H1 (cell line): ENCODE results near the gene TSHR. TPM values are rescaled to one million over a fixed set of nuclear protein-coding genes. Genes with fewer than 3 reads are reported as not detected.

Experiments used
- CTCF ChIA-PET: fragments of 300-600 bp; sonication (Branson Sonifier 250); formaldehyde crosslinking; loops from one replicate; lab custom pipeline; 2021; ENCODE audit not compliant: partially characterized antibody; lab: Charles Lee
- POLR2A ChIA-PET: fragments of 300-600 bp; sonication (Branson Sonifier 250); formaldehyde crosslinking; loops from one replicate; lab custom pipeline; 2021; ENCODE audit warnings: inconsistent platforms; ENCODE audit not compliant: partially characterized antibody; lab: Charles Lee
- DNase-seq, 2 experiments: peaks; one replicate each; pipeline versions ENCODE4 v3.0.0 to v3.0.0-alpha.2; 2010 to 2022; ENCODE audit warnings: low spot score in 2 of 2, low read depth in 1 of 2, mixed read lengths in 1 of 2
- FAIRE-seq: peaks from 2 replicates; lab custom pipeline; 2011; peaks lifted over from hg19 to GRCh38; lab: Jason Lieb, UNC
- H2AFZ ChIP-seq: 2 replicates; pipeline ENCODE4 v1.8.1; 2012; ENCODE audit warnings: low read length, inconsistent platforms
- H2AK5ac ChIP-seq: 2 replicates; pipeline ENCODE4 v1.6.1; 2013; ENCODE audit warnings: low read depth, low read length
- H2BK120ac ChIP-seq: replicated peaks from 2 replicates; pipeline ENCODE3; 2013; ENCODE audit warnings: low read depth, low read length, inconsistent platforms
- H2BK12ac ChIP-seq: 2 replicates; pipeline ENCODE4 v1.6.1; 2013; ENCODE audit warnings: low read depth, low read length
- H2BK15ac ChIP-seq: 2 replicates; pipeline ENCODE4 v1.6.1; 2013; ENCODE audit warnings: low read length
- H2BK20ac ChIP-seq: 2 replicates; pipeline ENCODE4 v1.6.1; 2013; ENCODE audit warnings: low read length
- H2BK5ac ChIP-seq: 2 replicates; pipeline ENCODE4 v1.6.1; 2013; ENCODE audit warnings: low read depth, low read length
- H3K14ac ChIP-seq: 2 replicates; pipeline ENCODE4 v1.6.1; 2013; ENCODE audit warnings: inconsistent platforms; ENCODE audit not compliant: insufficient read length
- H3K18ac ChIP-seq: 2 replicates; pipeline ENCODE4 v1.6.1; 2013; ENCODE audit warnings: low read length; ENCODE audit errors: extremely low read depth
- H3K23ac ChIP-seq: 2 replicates; pipeline ENCODE4 v1.6.1; 2013; ENCODE audit warnings: inconsistent platforms; ENCODE audit not compliant: insufficient read length
- H3K23me2 ChIP-seq: 2 replicates; pipeline ENCODE4 v1.6.1; 2013; ENCODE audit warnings: low read depth, low read length
- H3K27ac ChIP-seq: 2 replicates; pipeline ENCODE4 v1.6.1; 2011; ENCODE audit warnings: low read depth, low read length, inconsistent platforms
- H3K27me3 ChIP-seq, 4 experiments: replicated peaks in 1 of 4; 1 replicate in 1 of 4; 2 replicates in 3 of 4; pipeline versions ENCODE4 v1.6.1 to v1.8.1; 2011 to 2013; ENCODE audit warnings: low read length in 3 of 4, mild to moderate bottlenecking in 3 of 4, inconsistent platforms in 2 of 4, mixed read lengths in 2 of 4, moderate library complexity in 1 of 4; ENCODE audit not compliant: control insufficient read depth in 3 of 4, insufficient read depth in 3 of 4; ENCODE audit errors: extremely low read depth in 1 of 4
- H3K36me3 ChIP-seq, 4 experiments: 2 replicates each; pipeline versions ENCODE4 v1.6.1 to v1.8.1; 2011 to 2013; ENCODE audit warnings: mild to moderate bottlenecking in 4 of 4, low read length in 3 of 4, moderate library complexity in 2 of 4, control low read depth in 1 of 4, inconsistent platforms in 1 of 4; ENCODE audit not compliant: insufficient read depth in 4 of 4, control insufficient read depth in 2 of 4
- H3K4ac ChIP-seq: replicated peaks from 2 replicates; pipeline ENCODE3; 2013; ENCODE audit warnings: low read length, low read depth, mixed read lengths, inconsistent platforms; ENCODE audit not compliant: insufficient read length
- H3K4me1 ChIP-seq, 4 experiments: replicated peaks in 1 of 4; 1 replicate in 1 of 4; 2 replicates in 3 of 4; pipeline versions ENCODE4 v1.6.1 to v1.8.1; 2011 to 2013; ENCODE audit warnings: low read length in 3 of 4, inconsistent platforms in 2 of 4, mixed read lengths in 1 of 4; ENCODE audit not compliant: insufficient read depth in 4 of 4, control insufficient read depth in 3 of 4
- H3K4me2 ChIP-seq, 2 experiments: 2 replicates each; pipeline versions ENCODE4 v1.6.1 to v1.8.1; 2011 to 2013; ENCODE audit warnings: low read depth in 2 of 2, low read length in 2 of 2, control low read depth in 1 of 2, inconsistent platforms in 1 of 2, mild to moderate bottlenecking in 1 of 2; ENCODE audit not compliant: insufficient read depth in 1 of 2
- H3K4me3 ChIP-seq, 4 experiments: fragments of 200-600, 300-600 bp in 1 of 4; sonication (generic), shearing (Covaris generic), sonication (Bioruptor Twin) in 1 of 4; 2 replicates each; pipeline versions ENCODE4 v1.5.1 to v1.8.1; 2011 to 2016; ENCODE audit warnings: low read length in 4 of 4, low read depth in 3 of 4, control low read depth in 2 of 4, inconsistent platforms in 2 of 4, mild to moderate bottlenecking in 2 of 4, mixed read lengths in 1 of 4, moderate library complexity in 1 of 4; ENCODE audit not compliant: insufficient read depth in 2 of 4; ENCODE audit errors: extremely low read depth in 1 of 4
- H3K56ac ChIP-seq: replicated peaks from 2 replicates; pipeline ENCODE3; 2013; ENCODE audit warnings: low read depth, mild to moderate bottlenecking, mixed read lengths, low read length, inconsistent platforms; ENCODE audit not compliant: insufficient read length
- H3K79me1 ChIP-seq: 2 replicates; pipeline ENCODE4 v1.6.1; 2013; ENCODE audit warnings: low read depth, low read length, control low read depth
- H3K79me2 ChIP-seq, 2 experiments: 2 replicates each; pipeline versions ENCODE4 v1.6.1 to v1.8.1; 2012 to 2013; ENCODE audit warnings: low read length in 2 of 2, mild to moderate bottlenecking in 2 of 2, inconsistent platforms in 1 of 2; ENCODE audit not compliant: insufficient read depth in 2 of 2, control insufficient read depth in 1 of 2
- H3K9ac ChIP-seq, 4 experiments: replicated peaks in 1 of 4; 1 replicate in 1 of 4; 2 replicates in 3 of 4; pipeline versions ENCODE4 v1.6.1 to v1.8.1; 2011 to 2013; ENCODE audit warnings: low read depth in 3 of 4, low read length in 3 of 4, control low read depth in 2 of 4, mild to moderate bottlenecking in 2 of 4, moderate library complexity in 2 of 4, inconsistent platforms in 1 of 4; ENCODE audit errors: extremely low read depth in 1 of 4
- H3K9me3 ChIP-seq, 2 experiments: 2 replicates each; pipeline versions ENCODE4 v1.6.1 to v1.8.1; 2012 to 2013; ENCODE audit warnings: mild to moderate bottlenecking in 2 of 2, moderate library complexity in 2 of 2, control low read depth in 1 of 2, inconsistent platforms in 1 of 2, low read depth in 1 of 2, low read length in 1 of 2, mixed read lengths in 1 of 2; ENCODE audit not compliant: insufficient read depth in 2 of 2
- H4K20me1 ChIP-seq, 2 experiments: replicated peaks in 1 of 2; 2 replicates each; pipeline versions ENCODE3 to v1.8.1; 2011 to 2013; ENCODE audit warnings: inconsistent platforms in 2 of 2, low read length in 2 of 2, mild to moderate bottlenecking in 1 of 2; ENCODE audit not compliant: insufficient read depth in 2 of 2, control insufficient read depth in 1 of 2
- H4K5ac ChIP-seq: 2 replicates; pipeline ENCODE4 v1.6.1; 2013; ENCODE audit warnings: low read length, low read depth, mixed read lengths, inconsistent platforms; ENCODE audit not compliant: insufficient read length
- H4K8ac ChIP-seq: 2 replicates; pipeline ENCODE4 v1.8.0; 2013; ENCODE audit warnings: mild to moderate bottlenecking, moderate library complexity, low read length, inconsistent platforms; ENCODE audit not compliant: insufficient read depth; ENCODE audit errors: extremely low read depth
- H4K91ac ChIP-seq: replicated peaks from 2 replicates; pipeline ENCODE3; 2013; ENCODE audit warnings: low read length, mixed read lengths, inconsistent platforms; ENCODE audit not compliant: insufficient read length
- BCL11A ChIP-seq, 2 experiments: IDR thresholded peaks; one replicate each; pipeline ENCODE4 v1.6.1; 2011; ENCODE audit warnings: low read depth in 2 of 2, low read length in 2 of 2, mild to moderate bottlenecking in 2 of 2
- BRCA1 ChIP-seq: IDR thresholded peaks from 2 replicates; pipeline ENCODE4 v1.6.1; 2012; ENCODE audit warnings: low read depth, low read length, improper control_type of control experiment
- CEBPB ChIP-seq: IDR thresholded peaks from 2 replicates; pipeline ENCODE4 v1.6.1; 2012; ENCODE audit warnings: low read depth, low read length
- CTBP2 ChIP-seq: IDR thresholded peaks from 2 replicates; pipeline ENCODE4 v1.7.0; 2011; ENCODE audit warnings: borderline replicate concordance, mild to moderate bottlenecking, moderate library complexity, mixed read lengths, low read length; ENCODE audit not compliant: insufficient read depth, insufficient read length
- CTCF ChIP-seq, 3 experiments: IDR thresholded peaks; 1 replicate in 2 of 3; 2 replicates in 1 of 3; pipeline versions ENCODE4 v1.5.1 to v1.6.1; 2011; ENCODE audit warnings: low read length in 3 of 3, mild to moderate bottlenecking in 3 of 3, inconsistent platforms in 2 of 3, low read depth in 1 of 3, moderate library complexity in 1 of 3; ENCODE audit not compliant: insufficient read depth in 1 of 3; ENCODE audit errors: control extremely low read depth in 1 of 3
- FOSL1 ChIP-seq: IDR thresholded peaks from 2 replicates; pipeline ENCODE4 v1.6.1; 2011; ENCODE audit warnings: mild to moderate bottlenecking, low read depth, low read length, moderate library complexity; ENCODE audit not compliant: insufficient read depth
- GTF2F1 ChIP-seq: IDR thresholded peaks from 2 replicates; pipeline ENCODE4 v1.6.1; 2012; ENCODE audit warnings: low read depth, low read length, improper control_type of control experiment, borderline replicate concordance
- SIRT6 ChIP-seq: IDR thresholded peaks from one replicate; pipeline ENCODE4 v1.7.1; 2012; ENCODE audit warnings: low read length, inconsistent platforms
- SIX5 ChIP-seq: IDR thresholded peaks from 2 replicates; pipeline ENCODE4 v1.6.1; 2011; ENCODE audit warnings: mild to moderate bottlenecking, low read depth, low read length
- SUZ12 ChIP-seq: fragments of 200-600 bp; sonication (generic); IDR thresholded peaks from 2 replicates; pipeline ENCODE4 v1.6.1; 2012; ENCODE audit warnings: mild to moderate bottlenecking, inconsistent platforms, low read length, moderate library complexity, mixed read lengths
- TAF7 ChIP-seq: optimal IDR thresholded peaks from 2 replicates; pipeline ENCODE3; 2011; ENCODE audit warnings: low read depth, mild to moderate bottlenecking, inconsistent platforms, low read length, moderate library complexity, borderline replicate concordance
- ZNF274 ChIP-seq: IDR thresholded peaks from 2 replicates; pipeline ENCODE4 v1.7.0; 2012; ENCODE audit warnings: low read length, borderline replicate concordance; ENCODE audit errors: extremely low read depth
- WGBS, 2 experiments: shearing (Covaris generic) in 1 of 2; methylation state at CpG; one replicate each; pipeline versions ENCODE4 v1.1.6 to v1.1.7; 2013 to 2015; ENCODE audit warnings: low lambda C conversion rate in 2 of 2, mixed read lengths in 2 of 2, inconsistent platforms in 1 of 2, low coverage in 1 of 2, missing lambda C conversion rate in 1 of 2; ENCODE audit not compliant: insufficient replicate concordance in 2 of 2, insufficient coverage in 1 of 2, insufficient read length in 1 of 2; ENCODE audit errors: extremely low coverage in 1 of 2, missing lambda C conversion rate in 1 of 2; 5-methylcytosine and 5-hydroxymethylcytosine counted together
- polyA plus RNA-seq, 7 experiments: library from polyadenylated mRNA; depleted of rRNA in 3 of 7; stranded (reverse) in 5 of 7; unstranded in 2 of 7; fragments of >200 nt in 5 of 7; fragments of 200-250 nt in 2 of 7; gene quantifications; 1 replicate in 5 of 7; 2 replicates in 1 of 7; 4 replicates in 1 of 7; pipeline versions ENCODE4 v1.2.1 to v1.2.3, GENCODE V29; 2011 to 2013; ENCODE audit warnings: missing spikeins in 2 of 7, mixed read lengths in 2 of 7
- total RNA-seq: library from RNA; stranded (reverse); fragmentation: NEBNext Ultra II Directional; extraction: Animal tissue kit (Norgen Biotek cat#: 25700); gene quantifications from 2 replicates; pipeline ENCODE4 v1.2.1, GENCODE V29; 2021

Gene TSHR
- total and polyA plus RNA-seq, 2 of the 8 experiments (the other 6 are each of a cell fraction or from before 2014, with no cell fraction given), result 0.27 TPM; not detected in 1

GRCh38 chr14:80906336-80906735 is 49.1 kb upstream of the TSHR start:
- H3K9ac ChIP-seq, result no peak overlapping the region
- H3K79me1 ChIP-seq, result no peaks in the 10 kb centered on the region
- H3K23me2 ChIP-seq, result no peaks in the 10 kb centered on the region
- WGBS, 2 experiments, result 94% methylated on average over 1 of the region's 1 CpG; no CpG with 5 or more reads in 1 of the 2 experiments
- H4K8ac ChIP-seq, result no peak overlapping the region
- no peaks in the 10 kb centered on the region for H3K79me2 ChIP-seq
- CTCF ChIA-PET, result interaction anchor here (1.4 kb wide), 1 partner anchor 21 kb away, joined by 4 read pairs; no protein-coding TSS in a partner anchor
- no peak overlapping the region for H2BK120ac ChIP-seq
- no peak overlapping the region for H3K4me3 ChIP-seq
- no peaks in the 10 kb centered on the region for H4K20me1 ChIP-seq
- no peak overlapping the region for H2BK12ac ChIP-seq
- no peak overlapping the region for H4K91ac ChIP-seq
- no peak overlapping the region for H3K4ac ChIP-seq
- H3K14ac ChIP-seq, result no peak overlapping the region
- no peak overlapping the region for H3K18ac ChIP-seq
- no peak overlapping the region for H3K23ac ChIP-seq
- no peak overlapping the region for H4K5ac ChIP-seq
- no peak overlapping the region for H2BK5ac ChIP-seq
- H2BK15ac ChIP-seq, result no peak overlapping the region
- no peak overlapping the region for H3K27ac ChIP-seq
- H3K9me3 ChIP-seq, result no peaks in the 10 kb centered on the region
- H3K4me2 ChIP-seq, result no peak overlapping the region
- 0 out of 7 replicates have a peak, but pooled peaks cover 0 to 2% (median 0%) of the 10 kb centered on the region in 4 experiments for H3K4me1 ChIP-seq
- POLR2A ChIA-PET, result no interaction called here
- no peak for FAIRE-seq
- no peak overlapping the region for H2AK5ac ChIP-seq
- DNase-seq, result no peak
- H3K36me3 ChIP-seq, result no peaks in the 10 kb centered on the region
- no peak overlapping the region for H2AFZ ChIP-seq
- no peak overlapping the region for H3K56ac ChIP-seq
- no peaks in the 10 kb centered on the region for H3K27me3 ChIP-seq
- H2BK20ac ChIP-seq, result no peak overlapping the region
- TF ChIP-seq CEBPB (no peak), ZNF274 (no peak), GTF2F1 (no peak), CTCF (IDR thresholded peaks at IDR 0.05; ENCODE audit: control extremely low read depth in 1 of 3, insufficient read depth in 1 of 3, low read depth in 1 of 3, low read length in 3 of 3) (no peak), CTBP2 (no peak), SIX5 (no peak), BRCA1 (no peak), TAF7 (no peak), SUZ12 (no peak), SIRT6 (no peak), BCL11A (IDR thresholded peaks at IDR 0.05; ENCODE audit: low read depth in 2 of 2, low read length in 2 of 2) (no peak), FOSL1 (no peak)
